ENCODE data around the gene ARMC2.

ARMC2 gene

DNA sequence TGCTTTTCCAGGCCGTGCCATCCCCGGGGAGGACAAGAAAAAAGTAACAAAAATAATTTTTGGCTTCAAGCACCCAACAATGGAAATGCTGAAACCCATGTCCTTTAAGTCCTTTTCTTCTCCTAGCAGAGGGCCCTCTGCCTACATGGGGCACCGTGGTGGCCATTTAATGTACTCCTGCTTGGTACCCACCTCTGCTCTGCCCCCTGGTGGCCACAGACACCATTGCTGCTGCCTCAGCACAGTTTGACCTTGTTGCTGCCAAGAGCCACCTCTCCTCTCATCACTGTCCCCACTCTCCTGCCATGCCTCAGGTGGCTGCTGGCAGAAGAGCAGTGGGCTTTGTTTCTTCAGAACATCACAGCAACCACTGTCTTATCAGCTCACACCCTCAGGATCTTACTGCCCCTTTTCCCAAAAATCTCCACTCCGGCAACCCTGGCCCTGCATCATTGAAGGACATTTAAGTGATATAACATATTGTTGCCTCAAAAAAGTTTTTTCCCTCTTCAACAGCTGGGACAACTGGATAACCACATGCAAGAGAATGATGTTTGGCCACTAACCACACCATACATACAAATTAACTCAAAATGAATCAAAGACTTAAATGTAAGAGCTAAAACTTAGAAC lies 12.9 kb upstream of the ARMC2 start:
- DNase-seq (ENCODE audit: low read depth), result peak; percentile 88
- TF ChIP-seq POLR2A (IDR thresholded peaks at IDR 0.05; ENCODE audit: extremely low read depth, insufficient read length) (no peak), MYC (IDR thresholded peaks at IDR 0.05; ENCODE audit: low read depth, low read length) (no peak)
- TF ChIP-seq, protein P1, sequence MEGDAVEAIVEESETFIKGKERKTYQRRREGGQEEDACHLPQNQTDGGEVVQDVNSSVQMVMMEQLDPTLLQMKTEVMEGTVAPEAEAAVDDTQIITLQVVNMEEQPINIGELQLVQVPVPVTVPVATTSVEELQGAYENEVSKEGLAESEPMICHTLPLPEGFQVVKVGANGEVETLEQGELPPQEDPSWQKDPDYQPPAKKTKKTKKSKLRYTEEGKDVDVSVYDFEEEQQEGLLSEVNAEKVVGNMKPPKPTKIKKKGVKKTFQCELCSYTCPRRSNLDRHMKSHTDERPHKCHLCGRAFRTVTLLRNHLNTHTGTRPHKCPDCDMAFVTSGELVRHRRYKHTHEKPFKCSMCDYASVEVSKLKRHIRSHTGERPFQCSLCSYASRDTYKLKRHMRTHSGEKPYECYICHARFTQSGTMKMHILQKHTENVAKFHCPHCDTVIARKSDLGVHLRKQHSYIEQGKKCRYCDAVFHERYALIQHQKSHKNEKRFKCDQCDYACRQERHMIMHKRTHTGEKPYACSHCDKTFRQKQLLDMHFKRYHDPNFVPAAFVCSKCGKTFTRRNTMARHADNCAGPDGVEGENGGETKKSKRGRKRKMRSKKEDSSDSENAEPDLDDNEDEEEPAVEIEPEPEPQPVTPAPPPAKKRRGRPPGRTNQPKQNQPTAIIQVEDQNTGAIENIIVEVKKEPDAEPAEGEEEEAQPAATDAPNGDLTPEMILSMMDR (IDR thresholded peaks at IDR 0.05; ENCODE audit: low read depth, low read length), result peak; percentile 91
- TF ChIP-seq, protein P2, sequence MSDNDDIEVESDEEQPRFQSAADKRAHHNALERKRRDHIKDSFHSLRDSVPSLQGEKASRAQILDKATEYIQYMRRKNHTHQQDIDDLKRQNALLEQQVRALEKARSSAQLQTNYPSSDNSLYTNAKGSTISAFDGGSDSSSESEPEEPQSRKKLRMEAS (IDR thresholded peaks at IDR 0.05; ENCODE audit: low read depth, low read length), result peak; percentile 41; the same call in 1 of the 2 replicates
- H3K4me3 ChIP-seq (ENCODE audit: low read depth, low read length), result no peak overlapping the region

DNA sequence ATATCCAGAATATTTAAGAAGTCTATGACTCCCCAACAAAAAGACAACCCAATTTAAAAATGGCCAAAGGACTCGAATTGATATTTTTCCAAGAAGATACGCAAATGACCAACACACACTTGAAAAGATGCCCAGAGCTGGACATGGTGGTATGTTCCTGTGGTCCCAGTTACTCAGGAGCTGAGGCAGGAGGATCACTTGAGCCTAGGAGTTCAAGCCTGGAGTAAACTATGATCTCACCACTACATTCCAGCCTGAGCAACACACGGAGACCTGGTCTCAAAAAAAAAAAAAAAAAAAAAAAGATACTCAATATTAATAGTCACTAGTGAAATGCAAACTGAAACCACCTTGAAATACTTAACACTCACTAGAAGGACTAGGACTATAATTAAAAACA lies 12.2 kb upstream of the ARMC2 start:
- H3K4me3 ChIP-seq (ENCODE audit: low read depth, low read length), result no peak overlapping the region
- TF ChIP-seq, protein P2 (IDR thresholded peaks at IDR 0.05; ENCODE audit: low read depth, low read length), result no peak
- TF ChIP-seq POLR2A (IDR thresholded peaks at IDR 0.05; ENCODE audit: extremely low read depth, insufficient read length) (no peak), MYC (IDR thresholded peaks at IDR 0.05; ENCODE audit: low read depth, low read length) (no peak)
- TF ChIP-seq, protein P1 (IDR thresholded peaks at IDR 0.05; ENCODE audit: low read depth, low read length), result no peak
- no peak for DNase-seq (ENCODE audit: low read depth)

DNA sequence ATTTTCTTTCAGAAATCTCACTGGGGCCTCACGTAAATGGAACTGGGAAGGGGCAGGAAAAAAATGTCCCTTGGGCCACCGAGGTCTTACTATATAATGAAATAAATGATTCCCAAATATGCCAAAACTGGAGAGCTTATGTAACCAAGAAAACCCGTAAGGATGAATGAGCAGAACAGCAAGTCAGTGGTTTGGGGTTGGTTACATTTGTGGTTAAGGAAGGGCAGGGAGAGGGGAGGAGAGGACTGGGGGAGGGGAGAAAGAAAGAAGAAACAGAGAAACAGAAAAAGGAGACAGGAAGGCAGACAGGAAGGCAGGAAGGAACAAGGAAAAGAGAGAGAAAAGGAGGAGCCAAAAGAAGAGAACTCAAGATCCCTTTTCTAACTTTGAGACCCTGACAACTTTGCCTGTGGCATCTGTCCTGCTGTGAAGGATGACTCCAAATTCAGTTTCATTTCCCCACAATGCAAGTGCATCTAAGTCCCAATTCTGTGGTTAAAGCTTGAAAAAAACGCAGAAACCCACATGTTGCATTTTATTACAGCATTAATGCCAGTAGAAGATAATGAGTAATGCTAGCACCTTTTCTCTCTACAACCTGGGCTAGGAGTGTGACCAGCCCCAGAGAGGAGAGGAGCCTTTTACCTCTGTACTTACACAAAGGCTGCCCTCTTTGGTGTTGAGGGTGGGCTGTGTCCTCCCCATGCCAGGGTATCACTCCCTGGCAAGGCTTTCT lies 10.8 kb upstream of the ARMC2 start:
- no peak overlapping the region for H3K4me3 ChIP-seq (ENCODE audit: low read depth, low read length)
- TF ChIP-seq MYC (IDR thresholded peaks at IDR 0.05; ENCODE audit: low read depth, low read length), result no peak
- TF ChIP-seq, protein P1 (IDR thresholded peaks at IDR 0.05; ENCODE audit: low read depth, low read length), result no peak
- TF ChIP-seq POLR2A (IDR thresholded peaks at IDR 0.05; ENCODE audit: extremely low read depth, insufficient read length), result no peak
- TF ChIP-seq, protein P2 (IDR thresholded peaks at IDR 0.05; ENCODE audit: low read depth, low read length), result no peak
- DNase-seq (ENCODE audit: low read depth), result peak; percentile 87

DNA sequence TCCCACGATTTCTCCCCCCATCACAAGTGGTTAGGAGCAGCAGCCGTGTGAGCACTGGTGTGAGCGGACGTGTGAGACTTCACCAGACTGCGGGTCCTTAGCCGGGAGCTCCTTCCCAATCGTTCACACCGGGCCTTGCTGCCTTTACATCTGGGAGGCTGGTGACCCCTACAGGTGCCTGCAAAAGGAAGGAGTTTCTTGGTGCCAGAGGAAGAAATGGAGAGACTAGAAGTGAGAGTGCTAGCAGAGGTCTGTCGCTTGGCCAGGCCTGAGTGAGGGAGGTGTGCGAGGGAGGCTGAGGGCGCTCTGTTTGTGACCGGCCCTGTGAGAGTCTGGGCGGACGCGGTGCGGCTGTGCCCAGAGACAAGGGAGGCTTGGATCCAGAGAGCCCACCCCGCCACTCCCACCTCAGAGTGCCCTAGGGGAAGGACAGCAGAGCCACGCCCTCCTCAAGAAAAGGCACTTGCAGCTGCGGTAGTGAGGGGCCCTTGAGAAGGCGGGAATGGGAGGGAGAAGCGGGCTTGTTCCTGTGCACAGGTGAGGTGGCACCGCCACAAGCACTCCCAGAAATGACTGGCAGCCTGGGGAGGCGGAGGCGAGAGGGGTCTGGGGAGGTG lies 10.0 kb upstream of the ARMC2 start:
- peak; percentile 42 for DNase-seq (ENCODE audit: low read depth)
- no peak for TF ChIP-seq MYC (IDR thresholded peaks at IDR 0.05; ENCODE audit: low read depth, low read length)
- TF ChIP-seq, protein P1 (IDR thresholded peaks at IDR 0.05; ENCODE audit: low read depth, low read length), result no peak
- TF ChIP-seq POLR2A (IDR thresholded peaks at IDR 0.05; ENCODE audit: extremely low read depth, insufficient read length), result no peak
- TF ChIP-seq, protein P2 (IDR thresholded peaks at IDR 0.05; ENCODE audit: low read depth, low read length), result no peak
- no peak overlapping the region for H3K4me3 ChIP-seq (ENCODE audit: low read depth, low read length)

DNA sequence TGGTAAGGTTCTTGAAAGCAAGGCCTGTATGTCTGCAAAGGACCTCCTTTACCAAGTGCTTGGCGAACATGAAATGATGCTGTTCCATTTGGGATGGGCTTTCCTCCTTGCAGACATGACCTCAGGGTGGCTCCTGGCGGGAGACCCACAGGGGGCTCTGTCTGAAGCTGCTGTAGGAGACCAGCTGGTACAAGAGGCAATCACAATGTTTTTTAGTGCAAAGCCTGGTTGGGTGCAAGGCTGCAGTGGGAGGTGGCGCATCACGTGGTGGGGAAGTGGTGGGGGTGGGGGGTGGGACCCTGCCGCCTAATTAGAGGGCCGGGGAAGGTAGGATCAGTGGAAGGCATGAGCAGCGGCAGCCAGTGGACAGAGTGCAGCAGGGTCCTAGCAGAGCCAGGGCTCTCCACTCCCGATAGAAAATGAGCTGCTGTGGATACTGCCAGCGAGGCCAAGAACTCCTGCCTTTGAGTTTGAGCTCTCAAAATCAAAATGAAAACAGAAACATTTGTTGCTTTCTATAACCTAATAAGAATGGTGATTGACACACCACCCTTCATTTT lies 9.1 kb upstream of the ARMC2 start:
- no peak for DNase-seq (ENCODE audit: low read depth)
- H3K4me3 ChIP-seq (ENCODE audit: low read depth, low read length), result no peak overlapping the region
- TF ChIP-seq, protein P1 (IDR thresholded peaks at IDR 0.05; ENCODE audit: low read depth, low read length), result no peak
- no peak for TF ChIP-seq POLR2A (IDR thresholded peaks at IDR 0.05; ENCODE audit: extremely low read depth, insufficient read length)
- TF ChIP-seq, protein P2 (IDR thresholded peaks at IDR 0.05; ENCODE audit: low read depth, low read length), result no peak
- TF ChIP-seq MYC (IDR thresholded peaks at IDR 0.05; ENCODE audit: low read depth, low read length), result no peak
